GM12878 (cell line): ENCODE measurements around the gene CDK15.

Experiments
- FOS ChIP-seq: IDR thresholded peaks from 3 replicates; pipeline ENCODE4 v1.6.1; 2011; ENCODE audit warnings: borderline replicate concordance; ENCODE audit not compliant: insufficient read length; ENCODE audit errors: extremely low read depth
- MEF2B ChIP-seq: fragments of 450-650 bp; IDR thresholded peaks from 2 replicates; pipeline ENCODE4 v1.6.1; 2018; ENCODE audit warnings: mild to moderate bottlenecking, moderate library complexity; ENCODE audit not compliant: partially characterized antibody, poor library complexity, severe bottlenecking
- POLR2AphosphoS5 ChIP-seq: IDR thresholded peaks from 2 replicates; pipeline ENCODE4 v1.6.1; 2011; ENCODE audit warnings: mild to moderate bottlenecking, low read length, inconsistent platforms
- RCOR1 ChIP-seq: conservative IDR thresholded peaks from 2 replicates; pipeline ENCODE4 v1.6.1; 2012; ENCODE audit warnings: low read depth, low read length, improper control_type of control experiment
- RELA ChIP-seq: fragments of 450-650 bp; IDR thresholded peaks from 2 replicates; pipeline ENCODE4 v1.8.0; 2014; ENCODE audit warnings: borderline replicate concordance; ENCODE audit not compliant: partially characterized antibody
- STAT3 ChIP-seq: IDR thresholded peaks from 2 replicates; pipeline ENCODE4 v1.6.1; 2011; ENCODE audit warnings: low read depth, low read length, improper control_type of control experiment
- TAF1 ChIP-seq: IDR thresholded peaks from 2 replicates; pipeline ENCODE4 v1.6.1; 2011; ENCODE audit warnings: mild to moderate bottlenecking, low read depth, low read length, borderline replicate concordance
- TF ChIP-seq, protein P1 (sequence below), 3 experiments: IDR thresholded peaks in 2 of 3; conservative IDR thresholded peaks in 1 of 3; 2 replicates each; pipeline ENCODE4 v1.5.1; 2011; ENCODE audit warnings: low read depth in 3 of 3, low read length in 3 of 3, mild to moderate bottlenecking in 3 of 3, control low read depth in 2 of 3, moderate library complexity in 2 of 3, inconsistent platforms in 1 of 3, mixed read lengths in 1 of 3; ENCODE audit not compliant: control insufficient read depth in 2 of 3, insufficient read depth in 1 of 3; ENCODE audit errors: extremely low read depth in 1 of 3
- TF ChIP-seq, protein P2 (sequence below): fragments of 450-650 bp; IDR thresholded peaks from 2 replicates; pipeline ENCODE4 v1.6.1; 2017; ENCODE audit warnings: borderline replicate concordance
- TF ChIP-seq, protein P3 (sequence below): IDR thresholded peaks from 2 replicates; pipeline ENCODE4 v1.6.1; 2012; ENCODE audit warnings: low read depth, low read length, improper control_type of control experiment
- TF ChIP-seq, protein P4 (sequence below): fragments of 450-650 bp; IDR thresholded peaks from 2 replicates; pipeline ENCODE4 v1.6.1; 2018; ENCODE audit warnings: borderline replicate concordance, mild to moderate bottlenecking; ENCODE audit not compliant: partially characterized antibody

- TF ChIP-seq, protein P1, sequence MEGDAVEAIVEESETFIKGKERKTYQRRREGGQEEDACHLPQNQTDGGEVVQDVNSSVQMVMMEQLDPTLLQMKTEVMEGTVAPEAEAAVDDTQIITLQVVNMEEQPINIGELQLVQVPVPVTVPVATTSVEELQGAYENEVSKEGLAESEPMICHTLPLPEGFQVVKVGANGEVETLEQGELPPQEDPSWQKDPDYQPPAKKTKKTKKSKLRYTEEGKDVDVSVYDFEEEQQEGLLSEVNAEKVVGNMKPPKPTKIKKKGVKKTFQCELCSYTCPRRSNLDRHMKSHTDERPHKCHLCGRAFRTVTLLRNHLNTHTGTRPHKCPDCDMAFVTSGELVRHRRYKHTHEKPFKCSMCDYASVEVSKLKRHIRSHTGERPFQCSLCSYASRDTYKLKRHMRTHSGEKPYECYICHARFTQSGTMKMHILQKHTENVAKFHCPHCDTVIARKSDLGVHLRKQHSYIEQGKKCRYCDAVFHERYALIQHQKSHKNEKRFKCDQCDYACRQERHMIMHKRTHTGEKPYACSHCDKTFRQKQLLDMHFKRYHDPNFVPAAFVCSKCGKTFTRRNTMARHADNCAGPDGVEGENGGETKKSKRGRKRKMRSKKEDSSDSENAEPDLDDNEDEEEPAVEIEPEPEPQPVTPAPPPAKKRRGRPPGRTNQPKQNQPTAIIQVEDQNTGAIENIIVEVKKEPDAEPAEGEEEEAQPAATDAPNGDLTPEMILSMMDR (IDR thresholded peaks at IDR 0.05 in 2 of 3, conservative IDR thresholded peaks at IDR 0.05 in 1 of 3; ENCODE audit: control insufficient read depth in 2 of 3, extremely low read depth in 1 of 3, insufficient read depth in 1 of 3, low read depth in 3 of 3, low read length in 3 of 3) = no peak
- TF ChIP-seq, protein P2, sequence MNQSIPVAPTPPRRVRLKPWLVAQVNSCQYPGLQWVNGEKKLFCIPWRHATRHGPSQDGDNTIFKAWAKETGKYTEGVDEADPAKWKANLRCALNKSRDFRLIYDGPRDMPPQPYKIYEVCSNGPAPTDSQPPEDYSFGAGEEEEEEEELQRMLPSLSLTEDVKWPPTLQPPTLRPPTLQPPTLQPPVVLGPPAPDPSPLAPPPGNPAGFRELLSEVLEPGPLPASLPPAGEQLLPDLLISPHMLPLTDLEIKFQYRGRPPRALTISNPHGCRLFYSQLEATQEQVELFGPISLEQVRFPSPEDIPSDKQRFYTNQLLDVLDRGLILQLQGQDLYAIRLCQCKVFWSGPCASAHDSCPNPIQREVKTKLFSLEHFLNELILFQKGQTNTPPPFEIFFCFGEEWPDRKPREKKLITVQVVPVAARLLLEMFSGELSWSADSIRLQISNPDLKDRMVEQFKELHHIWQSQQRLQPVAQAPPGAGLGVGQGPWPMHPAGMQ = no peak
- TF ChIP-seq TAF1 = no peak
- TF ChIP-seq POLR2AphosphoS5 = no peak
- no peak for TF ChIP-seq FOS
- TF ChIP-seq STAT3 = no peak
- no peak for TF ChIP-seq RCOR1
- TF ChIP-seq, protein P3, sequence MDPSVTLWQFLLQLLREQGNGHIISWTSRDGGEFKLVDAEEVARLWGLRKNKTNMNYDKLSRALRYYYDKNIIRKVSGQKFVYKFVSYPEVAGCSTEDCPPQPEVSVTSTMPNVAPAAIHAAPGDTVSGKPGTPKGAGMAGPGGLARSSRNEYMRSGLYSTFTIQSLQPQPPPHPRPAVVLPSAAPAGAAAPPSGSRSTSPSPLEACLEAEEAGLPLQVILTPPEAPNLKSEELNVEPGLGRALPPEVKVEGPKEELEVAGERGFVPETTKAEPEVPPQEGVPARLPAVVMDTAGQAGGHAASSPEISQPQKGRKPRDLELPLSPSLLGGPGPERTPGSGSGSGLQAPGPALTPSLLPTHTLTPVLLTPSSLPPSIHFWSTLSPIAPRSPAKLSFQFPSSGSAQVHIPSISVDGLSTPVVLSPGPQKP = no peak
- no peak for TF ChIP-seq RELA
- TF ChIP-seq MEF2B = no peak
- TF ChIP-seq, protein P4, sequence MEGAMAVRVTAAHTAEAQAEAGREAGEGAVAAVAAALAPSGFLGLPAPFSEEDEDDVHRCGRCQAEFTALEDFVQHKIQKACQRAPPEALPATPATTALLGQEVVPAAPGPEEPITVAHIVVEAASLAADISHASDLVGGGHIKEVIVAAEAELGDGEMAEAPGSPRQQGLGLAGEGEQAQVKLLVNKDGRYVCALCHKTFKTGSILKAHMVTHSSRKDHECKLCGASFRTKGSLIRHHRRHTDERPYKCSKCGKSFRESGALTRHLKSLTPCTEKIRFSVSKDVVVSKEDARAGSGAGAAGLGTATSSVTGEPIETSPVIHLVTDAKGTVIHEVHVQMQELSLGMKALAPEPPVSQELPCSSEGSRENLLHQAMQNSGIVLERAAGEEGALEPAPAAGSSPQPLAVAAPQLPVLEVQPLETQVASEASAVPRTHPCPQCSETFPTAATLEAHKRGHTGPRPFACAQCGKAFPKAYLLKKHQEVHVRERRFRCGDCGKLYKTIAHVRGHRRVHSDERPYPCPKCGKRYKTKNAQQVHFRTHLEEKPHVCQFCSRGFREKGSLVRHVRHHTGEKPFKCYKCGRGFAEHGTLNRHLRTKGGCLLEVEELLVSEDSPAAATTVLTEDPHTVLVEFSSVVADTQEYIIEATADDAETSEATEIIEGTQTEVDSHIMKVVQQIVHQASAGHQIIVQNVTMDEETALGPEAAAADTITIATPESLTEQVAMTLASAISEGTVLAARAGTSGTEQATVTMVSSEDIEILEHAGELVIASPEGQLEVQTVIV = no peak
Observed at GRCh38 chr2:201775326-201775725, 31.0 kb upstream of the CDK15 start.
